ENCODE data around the gene TCF7L2.
A peak's percentile ranks its signal among the peaks of the same experiment; 100 is the strongest.

The TCF7L2 gene

DNA sequence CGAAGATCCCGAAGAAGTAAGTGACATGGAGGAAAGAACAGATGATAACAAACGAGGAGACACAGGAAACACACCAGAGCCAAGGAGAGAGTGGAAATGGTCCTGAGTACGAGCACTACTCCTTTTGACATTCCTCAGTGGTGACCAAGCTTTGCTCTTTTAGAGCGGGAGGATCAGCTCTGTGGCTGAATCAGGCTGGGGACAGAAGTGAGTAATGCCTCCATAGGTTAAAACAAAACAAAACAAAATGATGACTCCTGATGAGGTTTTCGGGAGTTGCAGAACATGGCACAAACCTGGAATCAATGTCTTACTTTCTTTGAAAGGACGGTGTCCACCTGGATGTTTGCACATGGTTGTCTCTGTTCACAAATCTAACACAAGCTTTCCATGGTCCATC is 30.3 kb upstream of the TCF7L2 start:
- H3K36me3 ChIP-seq (ENCODE audit: control insufficient read depth in 4 of 4, insufficient read depth in 4 of 4, low read length in 3 of 4) = no peaks in the 10 kb centered on the region
- H3K9me3 ChIP-seq (ENCODE audit: control extremely low read depth in 1 of 5, control insufficient read depth in 4 of 5, insufficient read depth in 2 of 5, low read depth in 1 of 5, low read length in 4 of 5) = no peaks in the 10 kb centered on the region
- H3K4me3 ChIP-seq (ENCODE audit: control insufficient read depth in 1 of 7, extremely low read depth in 1 of 7, insufficient read depth in 4 of 7, low read depth in 2 of 7, low read length in 6 of 7) = no peak overlapping the region
- no peaks in the 10 kb centered on the region for H3K27me3 ChIP-seq (replicated peaks in 2 of 5; ENCODE audit: control insufficient read depth in 4 of 5, insufficient read depth in 5 of 5, low read length in 4 of 5)
- ChIA-PET CTCF (no interaction called here), POLR2A (no interaction called here)
- DNase-seq = no peak
- 94% methylated on average over 7 of the region's 7 CpGs for WGBS (ENCODE audit: insufficient coverage)
- H3K4me1 ChIP-seq (ENCODE audit: control extremely low read depth in 1 of 4, control insufficient read depth in 4 of 4, insufficient read depth in 4 of 4, low read length in 3 of 4) = no peaks in the 10 kb centered on the region
- H3K27ac ChIP-seq (ENCODE audit: insufficient read depth in 1 of 2, low read depth in 1 of 2, low read length in 2 of 2, poor library complexity in 1 of 2, severe bottlenecking in 2 of 2) = no peak overlapping the region

DNA sequence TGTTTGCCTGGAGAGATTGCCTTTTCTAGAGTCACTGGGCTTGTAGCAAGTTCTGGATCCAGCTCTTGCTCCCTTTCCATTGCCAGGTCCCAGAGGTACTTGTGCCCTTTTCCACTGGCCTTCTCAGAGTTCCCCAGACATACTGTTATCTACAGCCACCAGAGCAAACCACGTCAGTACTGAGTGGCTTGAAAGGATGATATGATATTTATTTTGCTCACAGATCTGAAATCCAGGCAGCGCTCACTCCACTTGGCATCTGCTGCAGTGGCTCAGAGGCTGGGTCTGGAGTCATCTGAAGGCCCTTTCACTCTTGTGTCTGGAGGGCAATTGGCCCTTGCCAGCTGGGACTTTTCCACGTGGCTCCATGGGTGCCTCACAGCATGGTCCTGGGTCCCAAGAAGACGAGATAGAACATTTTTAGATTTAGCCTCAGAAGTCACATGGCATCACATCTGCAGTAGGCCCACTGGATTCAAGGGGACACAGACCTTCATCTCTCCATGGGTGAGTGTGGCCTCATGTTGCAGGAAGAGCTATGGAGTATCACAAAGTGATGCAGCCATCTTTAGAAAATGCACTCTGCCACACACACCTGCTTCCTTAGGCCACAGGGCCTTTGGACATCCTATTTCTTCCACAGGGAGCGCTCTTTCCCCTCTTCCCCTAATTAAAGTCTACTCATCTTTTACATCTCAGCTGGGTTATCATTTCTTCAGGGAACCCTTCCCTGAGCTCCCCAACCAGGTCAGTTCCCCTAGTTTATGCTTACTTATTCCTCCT is 22.9 kb upstream of the TCF7L2 start:
- no peak overlapping the region for H3K4me3 ChIP-seq (ENCODE audit: control insufficient read depth in 1 of 7, extremely low read depth in 1 of 7, insufficient read depth in 4 of 7, low read depth in 2 of 7, low read length in 6 of 7)
- peak in 1 of 3 donors; percentile 9 for DNase-seq
- H3K27ac ChIP-seq (ENCODE audit: insufficient read depth in 1 of 2, low read depth in 1 of 2, low read length in 2 of 2, poor library complexity in 1 of 2, severe bottlenecking in 2 of 2) = no peak overlapping the region
- WGBS (ENCODE audit: insufficient coverage) = 92% methylated on average over 5 of the region's 5 CpGs
- POLR2A ChIA-PET = no interaction called here
- H3K9me3 ChIP-seq (ENCODE audit: control extremely low read depth in 1 of 5, control insufficient read depth in 4 of 5, insufficient read depth in 2 of 5, low read depth in 1 of 5, low read length in 4 of 5) = peaks cover 0 to 18% (median 2%) of the 10 kb centered on the region in 5 experiments
- CTCF ChIA-PET = interaction anchor here (0.7 to 1.0 kb wide), 2 partner anchors 16 to 90 kb away, joined by 3 read pairs; no protein-coding TSS in a partner anchor
- H3K4me1 ChIP-seq (ENCODE audit: control extremely low read depth in 1 of 4, control insufficient read depth in 4 of 4, insufficient read depth in 4 of 4, low read length in 3 of 4) = no peaks in the 10 kb centered on the region
- no peaks in the 10 kb centered on the region for H3K27me3 ChIP-seq (replicated peaks in 2 of 5; ENCODE audit: control insufficient read depth in 4 of 5, insufficient read depth in 5 of 5, low read length in 4 of 5)
- H3K36me3 ChIP-seq (ENCODE audit: control insufficient read depth in 4 of 4, insufficient read depth in 4 of 4, low read length in 3 of 4) = no peaks in the 10 kb centered on the region

DNA sequence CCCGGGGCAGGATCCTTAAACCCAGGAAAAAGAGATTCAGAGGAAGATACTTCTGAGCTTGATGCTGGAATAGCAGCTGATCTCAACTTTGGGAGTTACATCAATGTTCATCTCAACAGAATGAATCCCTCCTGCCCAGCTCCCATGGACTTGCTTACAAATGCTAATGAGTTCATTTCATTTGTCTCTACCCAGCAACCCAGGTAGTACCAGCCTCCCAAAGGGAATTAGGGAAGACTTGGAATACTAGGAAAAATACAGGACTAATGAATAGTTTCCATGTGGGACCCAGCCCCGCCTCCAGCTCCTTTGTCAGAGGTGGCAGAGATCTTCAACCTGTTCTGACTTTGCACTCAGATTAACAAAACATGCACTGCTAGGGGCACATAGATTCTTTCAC is 22.1 kb upstream of the TCF7L2 start:
- Histone ChIP-seq H3K36me3 (ENCODE audit: control insufficient read depth in 4 of 4, insufficient read depth in 4 of 4, low read length in 3 of 4) (no peaks in the 10 kb centered on the region), H3K9me3 (ENCODE audit: control extremely low read depth in 1 of 5, control insufficient read depth in 4 of 5, insufficient read depth in 2 of 5, low read depth in 1 of 5, low read length in 4 of 5) (peaks cover 0 to 18% (median 2%) of the 10 kb centered on the region in 5 experiments), H3K27ac (ENCODE audit: insufficient read depth in 1 of 2, low read depth in 1 of 2, low read length in 2 of 2, poor library complexity in 1 of 2, severe bottlenecking in 2 of 2) (no peak overlapping the region), H3K27me3 (replicated peaks in 2 of 5; ENCODE audit: control insufficient read depth in 4 of 5, insufficient read depth in 5 of 5, low read length in 4 of 5) (no peaks in the 10 kb centered on the region), H3K4me3 (ENCODE audit: control insufficient read depth in 1 of 7, extremely low read depth in 1 of 7, insufficient read depth in 4 of 7, low read depth in 2 of 7, low read length in 6 of 7) (no peak overlapping the region), H3K4me1 (ENCODE audit: control extremely low read depth in 1 of 4, control insufficient read depth in 4 of 4, insufficient read depth in 4 of 4, low read length in 3 of 4) (no peaks in the 10 kb centered on the region)
- ChIA-PET POLR2A (no interaction called here), CTCF (no interaction called here)
- 94% methylated on average over 2 of the region's 2 CpGs for WGBS (ENCODE audit: insufficient coverage)
- no peak for DNase-seq

DNA sequence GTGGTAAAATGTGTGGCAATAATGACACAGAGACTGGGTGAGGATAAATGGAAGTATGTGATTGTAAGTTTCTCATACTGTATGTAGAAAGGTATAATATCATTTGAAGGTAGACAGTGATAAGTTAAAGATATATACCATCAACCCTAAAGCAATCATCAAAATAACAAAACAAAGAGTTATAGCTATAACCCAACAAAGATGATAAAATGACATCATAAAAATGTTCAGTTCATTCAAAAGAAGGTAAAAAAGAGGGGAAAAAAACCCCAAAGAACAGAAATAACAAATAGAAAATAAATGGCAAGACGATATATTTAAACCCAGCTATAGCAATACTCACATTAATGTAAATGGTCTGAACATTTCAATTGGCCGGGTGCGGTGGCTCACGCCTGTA is 17.4 kb upstream of the TCF7L2 start:
- ChIA-PET POLR2A (no interaction called here), CTCF (no interaction called here)
- no peaks in the 10 kb centered on the region for H3K36me3 ChIP-seq (ENCODE audit: control insufficient read depth in 4 of 4, insufficient read depth in 4 of 4, low read length in 3 of 4)
- no peaks in the 10 kb centered on the region for H3K27me3 ChIP-seq (replicated peaks in 2 of 5; ENCODE audit: control insufficient read depth in 4 of 5, insufficient read depth in 5 of 5, low read length in 4 of 5)
- peaks cover 0 to 18% (median 2%) of the 10 kb centered on the region in 5 experiments for H3K9me3 ChIP-seq (ENCODE audit: control extremely low read depth in 1 of 5, control insufficient read depth in 4 of 5, insufficient read depth in 2 of 5, low read depth in 1 of 5, low read length in 4 of 5)
- no peak overlapping the region for H3K27ac ChIP-seq (ENCODE audit: insufficient read depth in 1 of 2, low read depth in 1 of 2, low read length in 2 of 2, poor library complexity in 1 of 2, severe bottlenecking in 2 of 2)
- 100% methylated on average over 4 of the region's 4 CpGs for WGBS (ENCODE audit: insufficient coverage)
- H3K4me3 ChIP-seq (ENCODE audit: control insufficient read depth in 1 of 7, extremely low read depth in 1 of 7, insufficient read depth in 4 of 7, low read depth in 2 of 7, low read length in 6 of 7) = no peak overlapping the region
- H3K4me1 ChIP-seq (ENCODE audit: control extremely low read depth in 1 of 4, control insufficient read depth in 4 of 4, insufficient read depth in 4 of 4, low read length in 3 of 4) = no peaks in the 10 kb centered on the region
- DNase-seq = no peak

DNA sequence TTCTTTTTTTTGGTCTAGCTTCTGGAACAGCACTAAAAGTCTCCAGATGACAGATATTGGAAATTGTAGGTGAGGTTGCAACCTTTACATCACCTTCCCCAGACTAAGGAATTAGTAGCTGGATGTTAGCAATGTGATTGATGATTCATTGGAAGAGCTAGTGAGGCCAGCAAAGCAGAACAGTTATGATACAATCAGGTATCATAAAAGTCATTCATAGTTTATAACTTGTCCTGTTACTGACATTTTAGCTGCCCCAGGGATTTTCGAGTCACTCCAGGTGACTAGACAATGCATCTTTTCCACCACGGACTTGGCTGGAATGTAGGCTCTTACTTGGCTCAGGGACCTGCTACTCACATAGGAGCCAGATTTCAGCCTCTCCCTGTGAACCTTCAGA is 15.9 kb upstream of the TCF7L2 start:
- no peaks in the 10 kb centered on the region for H3K27me3 ChIP-seq (replicated peaks in 2 of 5; ENCODE audit: control insufficient read depth in 4 of 5, insufficient read depth in 5 of 5, low read length in 4 of 5)
- peaks cover 0 to 18% (median 2%) of the 10 kb centered on the region in 5 experiments for H3K9me3 ChIP-seq (ENCODE audit: control extremely low read depth in 1 of 5, control insufficient read depth in 4 of 5, insufficient read depth in 2 of 5, low read depth in 1 of 5, low read length in 4 of 5)
- POLR2A ChIA-PET = no interaction called here
- no peaks in the 10 kb centered on the region for H3K4me1 ChIP-seq (ENCODE audit: control extremely low read depth in 1 of 4, control insufficient read depth in 4 of 4, insufficient read depth in 4 of 4, low read length in 3 of 4)
- CTCF ChIA-PET = no interaction called here
- WGBS (ENCODE audit: insufficient coverage) = 100% methylated on average over 2 of the region's 2 CpGs
- no peaks in the 10 kb centered on the region for H3K36me3 ChIP-seq (ENCODE audit: control insufficient read depth in 4 of 4, insufficient read depth in 4 of 4, low read length in 3 of 4)
- no peak overlapping the region for H3K4me3 ChIP-seq (ENCODE audit: control insufficient read depth in 1 of 7, extremely low read depth in 1 of 7, insufficient read depth in 4 of 7, low read depth in 2 of 7, low read length in 6 of 7)
- DNase-seq = no peak
- no peak overlapping the region for H3K27ac ChIP-seq (ENCODE audit: insufficient read depth in 1 of 2, low read depth in 1 of 2, low read length in 2 of 2, poor library complexity in 1 of 2, severe bottlenecking in 2 of 2)

DNA sequence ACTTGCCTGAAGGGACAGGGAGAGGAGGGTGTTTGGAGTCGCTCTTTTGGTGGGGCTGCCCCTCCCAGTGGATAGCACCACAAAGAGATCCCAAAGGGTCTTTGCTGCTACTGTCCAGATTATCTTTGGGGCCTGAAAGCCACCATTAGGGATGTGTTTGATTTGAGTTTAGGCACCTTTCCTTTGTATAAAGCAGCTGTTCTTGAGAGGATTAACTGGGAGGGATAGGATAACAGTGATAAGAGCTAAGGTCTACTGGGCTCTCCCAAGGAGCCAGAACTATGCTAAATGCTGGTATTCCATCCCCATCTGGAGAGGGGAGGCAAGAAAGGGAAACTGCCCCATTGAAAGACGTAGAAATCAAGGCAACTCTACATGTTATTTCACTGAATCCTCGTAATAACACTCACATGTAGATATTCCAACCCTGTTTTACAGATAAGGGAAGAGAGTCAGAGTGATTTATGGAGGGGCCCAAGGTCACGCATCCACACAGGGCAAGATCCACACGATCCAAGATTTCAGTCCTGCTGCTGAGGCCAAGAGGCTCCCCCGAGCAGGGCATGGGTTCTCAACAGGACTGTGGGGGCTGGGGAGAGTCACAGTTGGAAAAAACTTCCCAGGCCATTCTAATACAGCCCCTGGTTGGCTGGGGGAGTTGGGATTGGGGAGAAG is 11.1 kb upstream of the TCF7L2 start:
- no peaks in the 10 kb centered on the region for H3K4me1 ChIP-seq (ENCODE audit: control extremely low read depth in 1 of 4, control insufficient read depth in 4 of 4, insufficient read depth in 4 of 4, low read length in 3 of 4)
- no peaks in the 10 kb centered on the region for H3K36me3 ChIP-seq (ENCODE audit: control insufficient read depth in 4 of 4, insufficient read depth in 4 of 4, low read length in 3 of 4)
- 80% methylated on average over 1 of the region's 6 CpGs for WGBS (ENCODE audit: insufficient coverage)
- H3K27ac ChIP-seq (ENCODE audit: insufficient read depth in 1 of 2, low read depth in 1 of 2, low read length in 2 of 2, poor library complexity in 1 of 2, severe bottlenecking in 2 of 2) = no peak overlapping the region
- ChIA-PET CTCF (no interaction called here), POLR2A (no interaction called here)
- no peak overlapping the region for H3K4me3 ChIP-seq (ENCODE audit: control insufficient read depth in 1 of 7, extremely low read depth in 1 of 7, insufficient read depth in 4 of 7, low read depth in 2 of 7, low read length in 6 of 7)
- H3K9me3 ChIP-seq (ENCODE audit: control extremely low read depth in 1 of 5, control insufficient read depth in 4 of 5, insufficient read depth in 2 of 5, low read depth in 1 of 5, low read length in 4 of 5) = no peaks in the 10 kb centered on the region
- no peak for DNase-seq
- no peaks in the 10 kb centered on the region for H3K27me3 ChIP-seq (replicated peaks in 2 of 5; ENCODE audit: control insufficient read depth in 4 of 5, insufficient read depth in 5 of 5, low read length in 4 of 5)

DNA sequence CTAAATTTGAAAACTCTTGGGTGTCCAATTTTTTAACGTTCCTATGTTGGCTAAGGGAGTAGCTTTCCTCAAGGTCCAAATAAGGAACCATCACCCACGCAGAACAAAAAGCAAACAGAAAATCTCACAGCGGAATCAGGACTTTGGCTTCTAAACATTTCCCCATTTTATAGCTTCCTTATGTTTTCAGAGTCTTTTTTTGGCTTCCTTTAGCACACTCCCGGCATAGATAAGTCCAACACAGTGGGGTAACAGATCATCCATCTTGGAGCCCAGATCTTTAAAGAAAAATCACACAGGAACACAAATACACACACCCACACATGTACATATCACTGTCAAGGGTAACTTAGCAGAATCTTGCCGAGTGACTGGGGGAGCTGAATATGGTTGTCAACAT is 4.2 kb upstream of the TCF7L2 start:
- no peaks in the 10 kb centered on the region for H3K27me3 ChIP-seq (replicated peaks in 2 of 5; ENCODE audit: control insufficient read depth in 4 of 5, insufficient read depth in 5 of 5, low read length in 4 of 5)
- H3K4me1 ChIP-seq (ENCODE audit: control extremely low read depth in 1 of 4, control insufficient read depth in 4 of 4, insufficient read depth in 4 of 4, low read length in 3 of 4) = peaks cover 0 to 14% (median 6%) of the 10 kb centered on the region in 4 experiments
- no peak overlapping the region for H3K27ac ChIP-seq (ENCODE audit: insufficient read depth in 1 of 2, low read depth in 1 of 2, low read length in 2 of 2, poor library complexity in 1 of 2, severe bottlenecking in 2 of 2)
- H3K36me3 ChIP-seq (ENCODE audit: control insufficient read depth in 4 of 4, insufficient read depth in 4 of 4, low read length in 3 of 4) = no peaks in the 10 kb centered on the region
- DNase-seq = no peak
- WGBS (ENCODE audit: insufficient coverage) = 56% methylated on average over 5 of the region's 5 CpGs
- CTCF ChIA-PET = interaction anchor here (0.5 to 1.4 kb wide), 2 partner anchors 13 to 38 kb away, joined by 3 to 5 read pairs; no protein-coding TSS in a partner anchor
- POLR2A ChIA-PET = no interaction called here
- H3K4me3 ChIP-seq (ENCODE audit: control insufficient read depth in 1 of 7, extremely low read depth in 1 of 7, insufficient read depth in 4 of 7, low read depth in 2 of 7, low read length in 6 of 7) = no peak overlapping the region
- H3K9me3 ChIP-seq (ENCODE audit: control extremely low read depth in 1 of 5, control insufficient read depth in 4 of 5, insufficient read depth in 2 of 5, low read depth in 1 of 5, low read length in 4 of 5) = no peaks in the 10 kb centered on the region

Data from common myeloid progenitor, CD34-positive (primary cell).